22Rv1 (cell line): Measurements from ENCODE around the gene ZNF423.

Experiments
- H3K27ac ChIP-seq: fragments of 450-650 bp; 2 replicates; pipeline ENCODE4 v1.5.1; 2017
- CTCF ChIP-seq: fragments of 450-650 bp; IDR thresholded peaks from 2 replicates; pipeline ENCODE4 v1.5.1; 2017; ENCODE audit warnings: mild to moderate bottlenecking
- ZFX ChIP-seq: fragments of 450-650 bp; IDR thresholded peaks from 2 replicates; pipeline ENCODE4 v1.6.1; 2017; ENCODE audit warnings: antibody characterized with exemption, borderline replicate concordance

Gene ZNF423

GRCh38 chr16:49532873-49533272 lies 323.0 kb downstream of the ZNF423 start:
- no peak overlapping the region for H3K27ac ChIP-seq

GRCh38 chr16:49531931-49532840 lies 323.7 kb downstream of the ZNF423 start:
- no peak overlapping the region for H3K27ac ChIP-seq
- TF ChIP-seq CTCF (no peak), ZFX (no peak)

More at GRCh38 chr16:49532873-49533272, 323.0 kb downstream of the ZNF423 start:
- TF ChIP-seq CTCF (no peak), ZFX (no peak)

- no peak overlapping the region for H3K27ac ChIP-seq
- TF ChIP-seq CTCF = no peak
- TF ChIP-seq ZFX = no peak
Observed at GRCh38 chr16:49531425-49531824, 324.5 kb downstream of the ZNF423 start.

- no peak overlapping the region for H3K27ac ChIP-seq
Observed at GRCh38 chr16:49530427-49530970, 325.4 kb downstream of the ZNF423 start.

GRCh38 chr16:49529411-49530045 lies 326.4 kb downstream of the ZNF423 start:
- H3K27ac ChIP-seq = no peak overlapping the region
- TF ChIP-seq ZFX = no peak
- TF ChIP-seq CTCF = no peak

More at GRCh38 chr16:49530427-49530970, 325.4 kb downstream of the ZNF423 start:
- TF ChIP-seq CTCF = no peak
- no peak for TF ChIP-seq ZFX

- H3K27ac ChIP-seq = no peak overlapping the region
- no peak for TF ChIP-seq CTCF
- no peak for TF ChIP-seq ZFX
Observed at GRCh38 chr16:49528866-49529288, 327.0 kb downstream of the ZNF423 start.
